ENCODE data around the gene VAV2. TPM values are rescaled to one million over a fixed set of nuclear protein-coding genes. Genes with fewer than 3 reads are reported as not detected.

The VAV2 gene
- total and polyA plus RNA-seq, 2 of the 4 experiments (the other 2 are of a cell fraction): 10.8 to 13.4 TPM

DNA sequence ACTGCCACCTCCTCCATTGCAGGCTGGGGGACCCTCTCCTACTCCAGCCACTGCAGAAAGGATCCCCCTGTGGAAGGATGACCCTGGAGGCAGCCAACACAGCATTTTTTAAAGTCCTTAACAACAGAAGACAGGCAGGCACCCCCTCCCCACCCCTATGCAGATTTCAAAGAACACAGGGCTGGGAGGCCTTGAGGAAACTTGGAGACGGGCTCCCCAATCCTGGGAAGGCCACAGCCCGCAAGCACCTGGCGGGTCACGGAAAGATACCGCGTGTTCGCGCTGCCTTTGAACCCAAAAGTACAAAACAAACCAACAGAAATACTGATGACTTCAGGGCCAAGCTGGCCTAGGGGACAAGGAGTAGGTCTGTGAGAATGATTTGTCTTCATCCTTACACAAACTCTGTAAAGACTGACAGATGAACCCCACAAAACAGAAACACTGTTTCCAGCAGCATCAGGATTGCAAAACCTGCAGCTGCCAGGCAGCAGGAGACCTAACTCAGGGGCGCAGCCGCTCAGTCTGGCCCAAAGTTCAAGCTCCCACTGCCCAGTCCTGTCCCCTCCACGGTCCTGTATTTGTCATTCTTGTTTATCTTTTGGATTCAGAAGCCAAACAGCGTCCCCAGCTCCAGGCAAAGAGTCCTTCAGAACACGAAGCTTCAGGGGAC, 13.8 kb downstream of the VAV2 start:
- Histone ChIP-seq H4K91ac (ENCODE audit: insufficient read depth, low read depth, low read length) (no peak overlapping the region), H3K9me1 (ENCODE audit: insufficient read depth, low read length) (peaks cover 18% of the 10 kb centered on the region), H3K4ac (ENCODE audit: low read depth, low read length) (no peak overlapping the region), H3K4me1 (ENCODE audit: control insufficient read depth, insufficient read depth, low read length) (peaks cover 25% of the 10 kb centered on the region), H3K79me1 (ENCODE audit: low read depth in 1 of 2, low read length in 2 of 2) (peaks cover 30 to 91% of the 10 kb centered on the region in 2 experiments), H3K9me3 (ENCODE audit: control insufficient read depth, insufficient read depth, low read length) (no peaks in the 10 kb centered on the region), H4K8ac (ENCODE audit: low read depth in 2 of 2, low read length in 2 of 2) (no peak overlapping the region), H3K27me3 (ENCODE audit: control insufficient read depth, insufficient read depth, low read length) (no peaks in the 10 kb centered on the region), H4K20me1 (ENCODE audit: insufficient read depth, low read length) (peaks cover 99% of the 10 kb centered on the region), H2AK5ac (ENCODE audit: low read depth, low read length) (no peak overlapping the region), H3K27ac (ENCODE audit: insufficient read depth, low read length) (no peak overlapping the region), H3K56ac (ENCODE audit: extremely low read depth, insufficient read depth, low read length) (no peak overlapping the region), H2BK120ac (ENCODE audit: low read depth, low read length) (no peak overlapping the region), H2BK15ac (ENCODE audit: low read depth, low read length) (no peak overlapping the region), H3K23ac (ENCODE audit: low read depth, low read length) (peak overlapping the region; percentile 33; the same call in 1 of the 2 replicates), H4K5ac (ENCODE audit: low read depth, low read length) (no peak overlapping the region), H2BK5ac (ENCODE audit: low read depth, low read length, poor library complexity, severe bottlenecking) (no peak overlapping the region), H3K4me2 (ENCODE audit: low read depth, low read length) (no peak overlapping the region), H2BK20ac (ENCODE audit: low read depth, low read length) (no peak overlapping the region), H3K4me3 (ENCODE audit: insufficient read depth, low read depth, low read length) (no peak overlapping the region), H3K9ac (ENCODE audit: low read depth, low read length) (no peak overlapping the region), H3K18ac (ENCODE audit: low read depth, low read length) (no peak overlapping the region), H2AFZ (replicated peaks; ENCODE audit: low read length, poor library complexity) (no peak overlapping the region), H3K36me3 (ENCODE audit: control insufficient read depth, insufficient read depth, low read length) (0 out of 2 replicates have a peak, but pooled peaks cover 1% of the 10 kb centered on the region), H2AK9ac (replicated peaks; ENCODE audit: low read depth, low read length, poor library complexity) (peak overlapping the region; percentile 87), H3K14ac (replicated peaks; ENCODE audit: low read depth, low read length) (no peak overlapping the region)
- dilution Hi-C loops (cut with HindIII; ENCODE audit: low sequenced_read_pairs, unreplicated experiment): no loop called here
- WGBS, 2 experiments (ENCODE audit: extremely low coverage in 2 of 2, insufficient read length in 1 of 2): 83% methylated on average over 1 of the region's 13 CpGs; no CpG with 5 or more reads in 1 of the 2 experiments
- ATAC-seq (ENCODE audit: low read depth) (no peak), DNase-seq (no peak)
- intact Hi-C loops (cut with micrococcal nuclease): no loop called here
- in situ Hi-C loops (cut with MboI; ENCODE audit: low sequenced_read_pairs): no loop called here
- no peak for TF ChIP-seq CEBPB (IDR thresholded peaks at IDR 0.05; ENCODE audit: low read depth, low read length)
- no peak for TF ChIP-seq RFX5 (IDR thresholded peaks at IDR 0.05; ENCODE audit: low read depth, low read length)
- TF ChIP-seq, protein P1, sequence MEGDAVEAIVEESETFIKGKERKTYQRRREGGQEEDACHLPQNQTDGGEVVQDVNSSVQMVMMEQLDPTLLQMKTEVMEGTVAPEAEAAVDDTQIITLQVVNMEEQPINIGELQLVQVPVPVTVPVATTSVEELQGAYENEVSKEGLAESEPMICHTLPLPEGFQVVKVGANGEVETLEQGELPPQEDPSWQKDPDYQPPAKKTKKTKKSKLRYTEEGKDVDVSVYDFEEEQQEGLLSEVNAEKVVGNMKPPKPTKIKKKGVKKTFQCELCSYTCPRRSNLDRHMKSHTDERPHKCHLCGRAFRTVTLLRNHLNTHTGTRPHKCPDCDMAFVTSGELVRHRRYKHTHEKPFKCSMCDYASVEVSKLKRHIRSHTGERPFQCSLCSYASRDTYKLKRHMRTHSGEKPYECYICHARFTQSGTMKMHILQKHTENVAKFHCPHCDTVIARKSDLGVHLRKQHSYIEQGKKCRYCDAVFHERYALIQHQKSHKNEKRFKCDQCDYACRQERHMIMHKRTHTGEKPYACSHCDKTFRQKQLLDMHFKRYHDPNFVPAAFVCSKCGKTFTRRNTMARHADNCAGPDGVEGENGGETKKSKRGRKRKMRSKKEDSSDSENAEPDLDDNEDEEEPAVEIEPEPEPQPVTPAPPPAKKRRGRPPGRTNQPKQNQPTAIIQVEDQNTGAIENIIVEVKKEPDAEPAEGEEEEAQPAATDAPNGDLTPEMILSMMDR (conservative IDR thresholded peaks at IDR 0.05; ENCODE audit: low read depth, low read length): no peak
- no peak for TF ChIP-seq BHLHE40 (IDR thresholded peaks at IDR 0.05; ENCODE audit: low read depth, low read length)
- TF ChIP-seq FOS (IDR thresholded peaks at IDR 0.05; ENCODE audit: low read depth, low read length): no peak
- TF ChIP-seq MXI1 (IDR thresholded peaks at IDR 0.05; ENCODE audit: borderline replicate concordance, low read depth, low read length): no peak
- TF ChIP-seq RCOR1 (IDR thresholded peaks at IDR 0.05; ENCODE audit: insufficient replicate concordance, low read length): no peak
- no peak for TF ChIP-seq SMC3 (IDR thresholded peaks at IDR 0.05; ENCODE audit: low read depth, low read length)
- TF ChIP-seq, protein P2, sequence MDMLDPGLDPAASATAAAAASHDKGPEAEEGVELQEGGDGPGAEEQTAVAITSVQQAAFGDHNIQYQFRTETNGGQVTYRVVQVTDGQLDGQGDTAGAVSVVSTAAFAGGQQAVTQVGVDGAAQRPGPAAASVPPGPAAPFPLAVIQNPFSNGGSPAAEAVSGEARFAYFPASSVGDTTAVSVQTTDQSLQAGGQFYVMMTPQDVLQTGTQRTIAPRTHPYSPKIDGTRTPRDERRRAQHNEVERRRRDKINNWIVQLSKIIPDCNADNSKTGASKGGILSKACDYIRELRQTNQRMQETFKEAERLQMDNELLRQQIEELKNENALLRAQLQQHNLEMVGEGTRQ (IDR thresholded peaks at IDR 0.05; ENCODE audit: low read depth, low read length): no peak
- TF ChIP-seq, protein P3, sequence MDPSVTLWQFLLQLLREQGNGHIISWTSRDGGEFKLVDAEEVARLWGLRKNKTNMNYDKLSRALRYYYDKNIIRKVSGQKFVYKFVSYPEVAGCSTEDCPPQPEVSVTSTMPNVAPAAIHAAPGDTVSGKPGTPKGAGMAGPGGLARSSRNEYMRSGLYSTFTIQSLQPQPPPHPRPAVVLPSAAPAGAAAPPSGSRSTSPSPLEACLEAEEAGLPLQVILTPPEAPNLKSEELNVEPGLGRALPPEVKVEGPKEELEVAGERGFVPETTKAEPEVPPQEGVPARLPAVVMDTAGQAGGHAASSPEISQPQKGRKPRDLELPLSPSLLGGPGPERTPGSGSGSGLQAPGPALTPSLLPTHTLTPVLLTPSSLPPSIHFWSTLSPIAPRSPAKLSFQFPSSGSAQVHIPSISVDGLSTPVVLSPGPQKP (IDR thresholded peaks at IDR 0.05; ENCODE audit: borderline replicate concordance, low read depth, low read length): no peak
- TF ChIP-seq MAFK (IDR thresholded peaks at IDR 0.05; ENCODE audit: low read depth, low read length): no peak
- no peak for TF ChIP-seq NFE2L2 (IDR thresholded peaks at IDR 0.05; ENCODE audit: low read depth, low read length)
- TF ChIP-seq RAD21 (IDR thresholded peaks at IDR 0.05; ENCODE audit: low read length): no peak
- TF ChIP-seq CHD1 (IDR thresholded peaks at IDR 0.05; ENCODE audit: low read depth, low read length): no peak
- ChIA-PET POLR2A (ENCODE audit: unreplicated experiment) (no interaction called here), CTCF (no interaction called here)
- no TSS peak for BruUV-seq (replicated peaks)
